ENCODE measurements around the gene SUCLG1.

The SUCLG1 gene

DNA sequence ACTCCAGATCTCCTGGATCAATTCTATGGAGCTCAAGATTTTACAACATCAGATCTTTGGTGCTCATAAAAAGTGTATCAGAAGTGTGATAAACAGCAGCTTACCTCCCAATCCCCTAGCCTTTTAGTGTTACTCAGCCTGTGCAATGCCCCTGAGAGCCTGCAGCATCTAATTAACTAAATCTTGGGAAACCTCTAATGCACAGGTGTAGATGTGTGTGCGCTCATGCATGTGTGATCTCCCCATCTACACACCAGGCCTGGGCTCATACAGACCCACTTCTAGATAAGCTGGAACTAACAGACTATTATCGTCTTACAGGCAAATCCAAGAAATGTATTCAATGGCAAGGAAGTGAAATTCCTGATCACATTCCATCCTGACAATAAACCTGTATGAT, 7.5 kb downstream of the SUCLG1 start:
- Mint-ChIP-seq H3K9me3 (no peaks in the 10 kb centered on the region), H3K36me3 (ENCODE audit: low read depth) (no peaks in the 10 kb centered on the region), H3K27ac (no peak overlapping the region), H3K4me1 (peaks cover 13% of the 10 kb centered on the region), H3K27me3 (ENCODE audit: low read depth, poor library complexity) (no peaks in the 10 kb centered on the region), H3K4me3 (no peak overlapping the region)
- no peak for DNase-seq
- TF ChIP-seq, protein P1, sequence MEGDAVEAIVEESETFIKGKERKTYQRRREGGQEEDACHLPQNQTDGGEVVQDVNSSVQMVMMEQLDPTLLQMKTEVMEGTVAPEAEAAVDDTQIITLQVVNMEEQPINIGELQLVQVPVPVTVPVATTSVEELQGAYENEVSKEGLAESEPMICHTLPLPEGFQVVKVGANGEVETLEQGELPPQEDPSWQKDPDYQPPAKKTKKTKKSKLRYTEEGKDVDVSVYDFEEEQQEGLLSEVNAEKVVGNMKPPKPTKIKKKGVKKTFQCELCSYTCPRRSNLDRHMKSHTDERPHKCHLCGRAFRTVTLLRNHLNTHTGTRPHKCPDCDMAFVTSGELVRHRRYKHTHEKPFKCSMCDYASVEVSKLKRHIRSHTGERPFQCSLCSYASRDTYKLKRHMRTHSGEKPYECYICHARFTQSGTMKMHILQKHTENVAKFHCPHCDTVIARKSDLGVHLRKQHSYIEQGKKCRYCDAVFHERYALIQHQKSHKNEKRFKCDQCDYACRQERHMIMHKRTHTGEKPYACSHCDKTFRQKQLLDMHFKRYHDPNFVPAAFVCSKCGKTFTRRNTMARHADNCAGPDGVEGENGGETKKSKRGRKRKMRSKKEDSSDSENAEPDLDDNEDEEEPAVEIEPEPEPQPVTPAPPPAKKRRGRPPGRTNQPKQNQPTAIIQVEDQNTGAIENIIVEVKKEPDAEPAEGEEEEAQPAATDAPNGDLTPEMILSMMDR (IDR thresholded peaks at IDR 0.05) = no peak

DNA sequence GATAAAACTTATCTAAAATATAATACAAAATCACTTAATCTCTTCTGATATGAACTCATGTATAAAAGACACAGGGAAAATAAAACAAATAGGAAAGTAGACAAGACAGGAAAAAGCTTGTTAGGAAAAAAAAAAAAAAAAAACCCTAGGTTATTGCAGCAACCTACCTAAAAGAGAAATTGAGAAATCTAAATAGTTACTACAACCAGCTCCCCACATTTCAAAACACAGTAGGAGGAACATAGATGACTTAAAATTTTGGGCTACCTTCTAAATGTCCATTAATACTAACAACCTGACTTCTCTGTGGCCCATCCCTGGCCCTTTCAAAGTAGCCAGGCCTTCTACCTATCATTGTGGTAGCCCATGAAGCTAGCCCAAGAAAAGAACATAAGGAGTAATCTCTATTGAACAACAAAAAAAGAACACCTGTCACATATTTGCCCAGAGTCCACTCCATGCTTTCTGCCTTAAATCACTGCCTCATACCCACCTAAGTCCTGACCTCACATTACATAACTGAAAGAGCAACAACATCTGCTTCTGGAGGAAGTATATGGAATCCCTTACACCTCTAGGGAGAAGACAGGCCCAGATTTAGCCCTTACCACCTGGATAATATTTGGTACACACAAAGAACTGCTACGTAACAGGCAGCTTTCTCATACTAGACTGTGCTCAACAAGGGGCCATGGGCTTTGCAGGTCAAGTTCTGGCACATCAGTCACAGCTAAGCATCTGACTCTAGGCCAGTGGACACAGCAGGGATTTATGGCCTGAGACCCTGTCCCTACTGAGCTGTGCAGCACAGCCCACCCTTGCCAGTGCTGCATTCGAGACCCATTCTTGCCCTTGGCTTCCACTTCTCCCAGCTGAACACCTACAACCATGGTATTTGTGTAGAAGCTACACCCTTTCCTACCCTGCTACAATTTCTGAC, 8.5 kb downstream of the SUCLG1 start:
- Mint-ChIP-seq H3K4me3 (no peak overlapping the region), H3K27me3 (ENCODE audit: low read depth, poor library complexity) (no peaks in the 10 kb centered on the region), H3K36me3 (ENCODE audit: low read depth) (peaks cover 9% of the 10 kb centered on the region), H3K27ac (no peak overlapping the region), H3K9me3 (no peaks in the 10 kb centered on the region), H3K4me1 (peaks cover 13% of the 10 kb centered on the region)
- TF ChIP-seq, protein P1 (IDR thresholded peaks at IDR 0.05) = no peak
- no peak for DNase-seq

DNA sequence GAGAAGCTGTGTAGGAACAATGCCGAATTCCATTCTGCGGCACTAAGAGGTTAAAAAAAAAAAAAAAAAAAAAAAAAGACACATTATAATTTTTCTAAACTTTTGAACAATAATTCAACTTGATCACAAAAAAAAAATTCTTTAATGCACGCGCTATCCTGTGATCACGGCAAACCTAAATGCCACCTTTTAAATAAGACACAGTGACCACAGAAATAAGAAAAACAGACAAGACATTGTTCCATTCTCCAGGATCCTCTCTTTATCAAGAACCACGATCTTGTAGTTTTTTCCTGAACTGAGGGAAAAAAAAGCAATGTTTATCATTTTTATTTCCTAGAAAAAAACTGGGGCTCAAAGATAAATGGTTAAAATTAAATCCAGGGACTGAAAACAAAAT, 9.4 kb downstream of the SUCLG1 start:
- H3K27me3 Mint-ChIP-seq (ENCODE audit: low read depth, poor library complexity) = no peaks in the 10 kb centered on the region
- no peak for DNase-seq
- peaks cover 13% of the 10 kb centered on the region for H3K4me1 Mint-ChIP-seq
- H3K36me3 Mint-ChIP-seq (ENCODE audit: low read depth) = peaks cover 18% of the 10 kb centered on the region
- no peak overlapping the region for H3K27ac Mint-ChIP-seq
- H3K9me3 Mint-ChIP-seq = no peaks in the 10 kb centered on the region
- H3K4me3 Mint-ChIP-seq = no peak overlapping the region
- TF ChIP-seq, protein P1 (IDR thresholded peaks at IDR 0.05) = no peak

DNA sequence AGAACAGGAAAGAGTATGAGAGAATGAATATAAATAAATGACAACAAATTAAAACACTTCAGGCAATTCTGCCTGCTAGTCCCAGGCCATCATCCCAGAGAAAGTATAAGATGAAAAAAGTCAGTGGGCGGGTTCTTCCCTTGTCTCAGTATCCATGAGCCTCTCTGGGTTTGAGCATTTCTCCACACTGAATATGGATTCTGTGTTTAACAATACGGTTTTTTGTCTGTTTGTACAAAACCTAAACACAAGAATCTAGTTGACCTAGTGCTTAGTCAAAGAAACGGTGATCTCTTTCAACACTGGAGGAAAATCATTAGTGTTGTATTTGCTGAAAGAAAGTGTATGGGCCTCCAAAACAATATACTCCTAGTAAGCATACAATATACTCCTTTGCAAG, 10.0 kb downstream of the SUCLG1 start:
- H3K27ac Mint-ChIP-seq = no peak overlapping the region
- no peak for DNase-seq
- H3K4me3 Mint-ChIP-seq = no peak overlapping the region
- TF ChIP-seq, protein P1 (IDR thresholded peaks at IDR 0.05) = no peak
- H3K4me1 Mint-ChIP-seq = peaks cover 13% of the 10 kb centered on the region
- no peaks in the 10 kb centered on the region for H3K27me3 Mint-ChIP-seq (ENCODE audit: low read depth, poor library complexity)
- H3K36me3 Mint-ChIP-seq (ENCODE audit: low read depth) = peaks cover 21% of the 10 kb centered on the region
- H3K9me3 Mint-ChIP-seq = no peaks in the 10 kb centered on the region

DNA sequence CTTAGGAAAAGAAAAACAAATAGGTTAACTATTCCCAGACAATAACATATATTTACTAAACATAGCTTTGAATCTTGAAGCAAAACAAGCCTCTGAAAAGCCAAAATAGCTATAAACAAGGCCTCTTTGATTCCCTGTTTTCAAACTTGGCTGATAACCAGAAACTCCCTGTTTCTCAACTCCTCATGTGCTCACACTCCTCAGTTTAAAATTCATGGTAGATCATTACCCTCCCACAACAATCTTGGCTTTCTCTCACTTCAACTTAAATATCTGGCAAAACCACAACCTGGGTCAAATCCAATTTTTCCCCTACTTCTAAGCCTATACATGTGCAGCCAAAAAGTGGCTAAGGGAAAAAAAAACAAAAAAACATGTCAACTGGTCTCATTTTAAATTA, 15.6 kb downstream of the SUCLG1 start:
- no peaks in the 10 kb centered on the region for H3K9me3 Mint-ChIP-seq
- H3K27me3 Mint-ChIP-seq (ENCODE audit: low read depth, poor library complexity) = no peaks in the 10 kb centered on the region
- DNase-seq = no peak
- H3K27ac Mint-ChIP-seq = no peak overlapping the region
- no peak overlapping the region for H3K4me3 Mint-ChIP-seq
- peaks cover 70% of the 10 kb centered on the region for H3K36me3 Mint-ChIP-seq (ENCODE audit: low read depth)
- no peaks in the 10 kb centered on the region for H3K4me1 Mint-ChIP-seq
- TF ChIP-seq, protein P1 (IDR thresholded peaks at IDR 0.05) = no peak

DNA sequence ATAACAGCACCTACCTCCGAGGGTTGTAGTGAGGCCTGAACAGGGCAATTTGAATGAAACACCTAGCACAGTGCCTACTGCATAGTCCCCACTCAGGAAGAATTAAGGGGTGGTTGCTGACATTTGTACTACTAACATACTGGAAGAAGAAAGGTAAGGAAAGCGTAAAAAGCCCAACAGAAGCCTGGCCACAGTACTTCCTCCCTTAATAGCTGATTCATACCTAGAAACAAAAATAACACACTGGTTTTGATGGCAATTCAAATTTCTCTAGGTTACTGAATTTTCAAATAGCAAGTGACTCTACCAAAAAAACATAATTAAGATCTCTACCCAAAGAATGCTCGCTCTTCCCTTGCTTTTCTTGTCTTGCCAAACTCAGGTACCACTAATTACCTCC, 16.2 kb downstream of the SUCLG1 start:
- no peak for DNase-seq
- H3K9me3 Mint-ChIP-seq = no peaks in the 10 kb centered on the region
- H3K4me1 Mint-ChIP-seq = no peaks in the 10 kb centered on the region
- H3K27ac Mint-ChIP-seq = no peak overlapping the region
- no peak overlapping the region for H3K4me3 Mint-ChIP-seq
- TF ChIP-seq, protein P1 (IDR thresholded peaks at IDR 0.05) = no peak
- H3K36me3 Mint-ChIP-seq (ENCODE audit: low read depth) = peaks cover 74% of the 10 kb centered on the region
- no peaks in the 10 kb centered on the region for H3K27me3 Mint-ChIP-seq (ENCODE audit: low read depth, poor library complexity)
